RWPE1 (cell line): ENCODE data around the gene SUMO1.

Source experiments
- CTCF ChIA-PET: fragments of 350-600 bp; sonication (Branson Sonifier 250); formaldehyde crosslinking; extraction: SDS; loops from one replicate; lab custom pipeline; 2021; lab: Yijun Ruan, JAX
- POLR2A ChIA-PET: fragments of 400-600 bp; formaldehyde crosslinking; extraction: SDS; loops from one replicate; lab custom pipeline; 2020; ENCODE audit warnings: antibody characterized with exemption; ENCODE audit not compliant: low non-redundant PET; lab: Yijun Ruan, JAX
- DNase-seq: peaks from one replicate; pipeline ENCODE4 v3.0.0; 2012; ENCODE audit warnings: low spot score
- H3K27ac ChIP-seq: fragments of 450-650 bp; 2 replicates; pipeline ENCODE4 v1.5.1; 2017
- TF ChIP-seq, protein P1 (sequence below): fragments of 450-650 bp; conservative IDR thresholded peaks from 2 replicates; pipeline ENCODE4 v1.5.1; 2017; ENCODE audit warnings: low read depth, mild to moderate bottlenecking

The SUMO1 gene

DNA sequence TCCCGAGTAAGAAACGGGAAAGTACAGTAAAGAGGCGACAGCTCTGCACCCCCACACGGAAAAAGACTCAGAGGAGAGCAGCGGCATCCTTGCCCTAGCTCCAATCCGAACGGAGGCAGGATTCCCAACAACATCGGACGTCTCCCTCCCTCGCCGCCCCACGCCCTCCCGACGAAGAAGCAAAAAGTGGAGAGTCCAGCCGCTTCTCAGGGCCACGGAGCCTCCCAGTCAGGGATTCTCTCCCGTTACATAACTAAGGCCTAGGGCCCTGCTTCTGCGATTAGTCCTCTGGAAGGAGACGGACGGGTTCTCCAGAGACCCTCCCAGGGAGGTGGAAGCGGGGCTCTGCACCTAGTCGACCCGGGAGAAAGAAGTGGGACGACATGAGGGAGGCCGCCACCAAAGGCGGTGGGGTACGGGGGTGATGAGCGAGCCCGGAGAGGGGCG, 587 bp downstream of the SUMO1 start:
- ChIA-PET CTCF (no interaction called here), POLR2A (interaction anchor here (0.6 kb wide), 1 partner anchor 990 kb away, joined by 6 read pairs; no protein-coding TSS in a partner anchor)
- peak overlapping the region; percentile 86 for H3K27ac ChIP-seq
- DNase-seq, result peak; percentile 51
- TF ChIP-seq, protein P1, sequence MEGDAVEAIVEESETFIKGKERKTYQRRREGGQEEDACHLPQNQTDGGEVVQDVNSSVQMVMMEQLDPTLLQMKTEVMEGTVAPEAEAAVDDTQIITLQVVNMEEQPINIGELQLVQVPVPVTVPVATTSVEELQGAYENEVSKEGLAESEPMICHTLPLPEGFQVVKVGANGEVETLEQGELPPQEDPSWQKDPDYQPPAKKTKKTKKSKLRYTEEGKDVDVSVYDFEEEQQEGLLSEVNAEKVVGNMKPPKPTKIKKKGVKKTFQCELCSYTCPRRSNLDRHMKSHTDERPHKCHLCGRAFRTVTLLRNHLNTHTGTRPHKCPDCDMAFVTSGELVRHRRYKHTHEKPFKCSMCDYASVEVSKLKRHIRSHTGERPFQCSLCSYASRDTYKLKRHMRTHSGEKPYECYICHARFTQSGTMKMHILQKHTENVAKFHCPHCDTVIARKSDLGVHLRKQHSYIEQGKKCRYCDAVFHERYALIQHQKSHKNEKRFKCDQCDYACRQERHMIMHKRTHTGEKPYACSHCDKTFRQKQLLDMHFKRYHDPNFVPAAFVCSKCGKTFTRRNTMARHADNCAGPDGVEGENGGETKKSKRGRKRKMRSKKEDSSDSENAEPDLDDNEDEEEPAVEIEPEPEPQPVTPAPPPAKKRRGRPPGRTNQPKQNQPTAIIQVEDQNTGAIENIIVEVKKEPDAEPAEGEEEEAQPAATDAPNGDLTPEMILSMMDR, result no peak

DNA sequence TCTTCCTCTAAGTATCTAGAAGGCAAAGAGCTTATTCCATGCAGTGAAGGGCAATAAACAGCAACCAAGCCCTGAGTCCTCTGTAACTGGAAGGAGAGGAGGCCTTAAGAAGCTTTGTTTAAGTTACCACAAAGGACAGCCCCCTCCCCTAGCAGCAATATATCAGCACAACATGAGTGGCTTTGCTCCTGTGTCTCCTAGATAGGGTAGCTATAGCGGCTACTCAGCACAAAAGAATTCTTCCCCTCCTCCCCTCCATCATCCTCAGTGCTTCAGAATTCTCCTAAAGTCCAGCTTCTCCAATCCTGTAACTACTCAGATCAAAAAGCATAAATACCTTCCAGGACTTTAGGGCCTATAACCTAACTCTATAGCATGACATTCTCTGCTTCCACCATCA, 16.5 kb downstream of the SUMO1 start:
- DNase-seq, result no peak
- POLR2A ChIA-PET, result interaction anchor here (0.5 kb wide), 1 partner anchor 1173 kb away, joined by 3 read pairs; no protein-coding TSS in a partner anchor
- CTCF ChIA-PET, result no interaction called here
- TF ChIP-seq, protein P1, result no peak
- no peak overlapping the region for H3K27ac ChIP-seq

DNA sequence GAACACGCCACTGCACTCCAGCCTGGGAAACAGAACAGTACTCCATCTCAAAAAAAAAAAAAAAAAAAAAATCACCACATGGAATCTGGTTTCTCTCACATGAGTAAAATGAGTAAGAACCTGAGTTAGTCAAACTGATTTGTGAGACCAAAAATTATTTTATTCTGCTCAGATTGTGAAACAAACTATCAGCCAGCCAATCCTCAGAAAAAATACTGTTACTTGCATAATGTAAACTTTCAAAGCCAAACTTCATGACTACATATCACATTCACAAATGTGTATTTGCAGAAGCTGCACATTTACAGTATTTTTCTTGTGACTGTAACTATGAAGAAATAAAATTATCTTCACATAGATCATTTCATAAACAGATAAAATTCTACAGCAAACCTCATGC, 23.2 kb downstream of the SUMO1 start:
- no peak for DNase-seq
- no peak overlapping the region for H3K27ac ChIP-seq
- ChIA-PET POLR2A (no interaction called here), CTCF (no interaction called here)
- TF ChIP-seq, protein P1, result no peak

DNA sequence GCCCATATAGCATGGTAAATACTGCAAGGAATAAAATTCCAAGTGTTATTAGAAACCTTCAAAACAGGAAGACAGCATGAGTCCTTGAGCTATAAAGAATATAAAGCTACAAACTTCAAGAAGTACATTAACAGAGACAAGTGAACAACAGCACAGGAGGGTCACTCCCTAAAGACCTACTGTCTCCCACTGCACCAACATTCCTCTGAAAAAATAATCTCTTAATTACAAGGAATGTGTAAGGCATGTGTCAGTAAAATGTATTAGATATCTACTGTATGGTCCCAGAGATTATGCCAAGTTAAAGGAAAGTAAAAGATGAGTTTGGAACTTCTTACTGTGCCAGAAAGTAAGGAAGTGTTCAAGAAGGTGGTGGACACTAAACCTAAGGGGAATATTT, 29.9 kb downstream of the SUMO1 start:
- CTCF ChIA-PET, result interaction anchor here (0.7 kb wide), 2 partner anchors 107 to 173 kb away, joined by 3 to 7 read pairs; no protein-coding TSS in a partner anchor
- TF ChIP-seq, protein P1, result no peak
- H3K27ac ChIP-seq, result no peak overlapping the region
- DNase-seq, result no peak
- POLR2A ChIA-PET, result no interaction called here

DNA sequence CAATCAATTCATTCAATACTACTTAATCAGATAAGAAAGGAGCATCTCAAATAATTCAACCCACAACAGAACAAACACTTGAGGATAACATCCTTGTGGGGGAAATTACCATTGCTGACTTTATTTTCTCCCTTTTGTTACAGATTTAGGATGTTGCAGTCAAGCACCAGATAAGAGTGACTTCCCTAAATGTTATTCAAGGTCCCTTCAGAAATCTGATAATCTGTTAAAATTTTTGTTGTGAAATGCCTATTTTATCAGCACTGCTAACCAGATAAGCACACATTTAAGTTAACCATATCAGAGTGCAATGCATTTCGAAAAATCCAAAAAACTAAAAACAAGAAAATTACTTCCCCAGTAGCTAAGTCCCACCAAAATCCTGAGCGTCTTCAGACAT, 33.5 kb downstream of the SUMO1 start:
- CTCF ChIA-PET, result no interaction called here

DNA sequence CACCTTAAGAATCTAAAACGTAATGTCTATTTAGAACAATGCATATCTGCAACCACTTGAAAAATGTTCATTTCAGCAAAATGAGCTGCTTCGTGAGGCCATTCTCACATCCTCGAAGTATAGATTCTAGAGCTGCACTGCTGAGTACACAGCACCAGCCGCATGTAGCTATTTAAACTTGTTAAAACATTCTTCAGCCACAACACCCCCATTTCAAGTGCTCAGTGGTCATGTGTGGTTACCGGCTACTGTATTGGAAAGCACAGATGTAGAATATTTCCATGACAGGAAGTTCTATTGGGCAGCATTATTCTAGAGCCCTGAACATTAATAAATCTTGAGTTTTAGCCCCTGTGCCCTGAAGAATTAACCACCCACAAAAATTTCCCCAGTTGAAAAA, 35.0 kb downstream of the SUMO1 start:
- DNase-seq, result no peak
- TF ChIP-seq, protein P1, result no peak
- no peak overlapping the region for H3K27ac ChIP-seq
- POLR2A ChIA-PET, result no interaction called here
- CTCF ChIA-PET, result interaction anchor here (0.6 kb wide), 1 partner anchor 168 kb away, joined by 3 read pairs; no protein-coding TSS in a partner anchor

More for the DNA sequence above, 33.5 kb downstream of the SUMO1 start:
- H3K27ac ChIP-seq, result no peak overlapping the region
- TF ChIP-seq, protein P1, result no peak
- DNase-seq, result no peak
- POLR2A ChIA-PET, result interaction anchor here (0.5 kb wide), 1 partner anchor 24 kb away, joined by 4 read pairs; no protein-coding TSS in a partner anchor
